H1 (cell line): ENCODE measurements around the gene VAT1. TPM values are rescaled to one million over a fixed set of nuclear protein-coding genes. Genes with fewer than 3 reads are reported as not detected.
A peak's percentile ranks its signal among the peaks of the same experiment; 100 is the strongest.

Experiments used
- CTCF ChIA-PET: fragments of 300-600 bp; sonication (Branson Sonifier 250); formaldehyde crosslinking; loops from one replicate; lab custom pipeline; 2021; ENCODE audit not compliant: partially characterized antibody; lab: Charles Lee
- POLR2A ChIA-PET: fragments of 300-600 bp; sonication (Branson Sonifier 250); formaldehyde crosslinking; loops from one replicate; lab custom pipeline; 2021; ENCODE audit warnings: inconsistent platforms; ENCODE audit not compliant: partially characterized antibody; lab: Charles Lee
- DNase-seq, 2 experiments: peaks; one replicate each; pipeline versions ENCODE4 v3.0.0 to v3.0.0-alpha.2; 2010 to 2022; ENCODE audit warnings: low spot score in 2 of 2, low read depth in 1 of 2, mixed read lengths in 1 of 2
- FAIRE-seq: peaks from 2 replicates; lab custom pipeline; 2011; peaks lifted over from hg19 to GRCh38; lab: Jason Lieb, UNC
- H2AFZ ChIP-seq: 2 replicates; pipeline ENCODE4 v1.8.1; 2012; ENCODE audit warnings: low read length, inconsistent platforms
- H2AK5ac ChIP-seq: 2 replicates; pipeline ENCODE4 v1.6.1; 2013; ENCODE audit warnings: low read depth, low read length
- H2BK120ac ChIP-seq: replicated peaks from 2 replicates; pipeline ENCODE3; 2013; ENCODE audit warnings: low read depth, low read length, inconsistent platforms
- H2BK12ac ChIP-seq: 2 replicates; pipeline ENCODE4 v1.6.1; 2013; ENCODE audit warnings: low read depth, low read length
- H2BK15ac ChIP-seq: 2 replicates; pipeline ENCODE4 v1.6.1; 2013; ENCODE audit warnings: low read length
- H2BK20ac ChIP-seq: 2 replicates; pipeline ENCODE4 v1.6.1; 2013; ENCODE audit warnings: low read length
- H2BK5ac ChIP-seq: 2 replicates; pipeline ENCODE4 v1.6.1; 2013; ENCODE audit warnings: low read depth, low read length
- H3K14ac ChIP-seq: 2 replicates; pipeline ENCODE4 v1.6.1; 2013; ENCODE audit warnings: inconsistent platforms; ENCODE audit not compliant: insufficient read length
- H3K18ac ChIP-seq: 2 replicates; pipeline ENCODE4 v1.6.1; 2013; ENCODE audit warnings: low read length; ENCODE audit errors: extremely low read depth
- H3K23ac ChIP-seq: 2 replicates; pipeline ENCODE4 v1.6.1; 2013; ENCODE audit warnings: inconsistent platforms; ENCODE audit not compliant: insufficient read length
- H3K23me2 ChIP-seq: 2 replicates; pipeline ENCODE4 v1.6.1; 2013; ENCODE audit warnings: low read depth, low read length
- H3K27ac ChIP-seq: 2 replicates; pipeline ENCODE4 v1.6.1; 2011; ENCODE audit warnings: low read depth, low read length, inconsistent platforms
- H3K27me3 ChIP-seq, 4 experiments: replicated peaks in 1 of 4; 1 replicate in 1 of 4; 2 replicates in 3 of 4; pipeline versions ENCODE4 v1.6.1 to v1.8.1; 2011 to 2013; ENCODE audit warnings: low read length in 3 of 4, mild to moderate bottlenecking in 3 of 4, inconsistent platforms in 2 of 4, mixed read lengths in 2 of 4, moderate library complexity in 1 of 4; ENCODE audit not compliant: control insufficient read depth in 3 of 4, insufficient read depth in 3 of 4; ENCODE audit errors: extremely low read depth in 1 of 4
- H3K36me3 ChIP-seq, 4 experiments: 2 replicates each; pipeline versions ENCODE4 v1.6.1 to v1.8.1; 2011 to 2013; ENCODE audit warnings: mild to moderate bottlenecking in 4 of 4, low read length in 3 of 4, moderate library complexity in 2 of 4, control low read depth in 1 of 4, inconsistent platforms in 1 of 4; ENCODE audit not compliant: insufficient read depth in 4 of 4, control insufficient read depth in 2 of 4
- H3K4ac ChIP-seq: replicated peaks from 2 replicates; pipeline ENCODE3; 2013; ENCODE audit warnings: low read length, low read depth, mixed read lengths, inconsistent platforms; ENCODE audit not compliant: insufficient read length
- H3K4me1 ChIP-seq, 4 experiments: replicated peaks in 1 of 4; 1 replicate in 1 of 4; 2 replicates in 3 of 4; pipeline versions ENCODE4 v1.6.1 to v1.8.1; 2011 to 2013; ENCODE audit warnings: low read length in 3 of 4, inconsistent platforms in 2 of 4, mixed read lengths in 1 of 4; ENCODE audit not compliant: insufficient read depth in 4 of 4, control insufficient read depth in 3 of 4
- H3K4me2 ChIP-seq, 2 experiments: 2 replicates each; pipeline versions ENCODE4 v1.6.1 to v1.8.1; 2011 to 2013; ENCODE audit warnings: low read depth in 2 of 2, low read length in 2 of 2, control low read depth in 1 of 2, inconsistent platforms in 1 of 2, mild to moderate bottlenecking in 1 of 2; ENCODE audit not compliant: insufficient read depth in 1 of 2
- H3K4me3 ChIP-seq, 4 experiments: fragments of 200-600, 300-600 bp in 1 of 4; sonication (generic), shearing (Covaris generic), sonication (Bioruptor Twin) in 1 of 4; 2 replicates each; pipeline versions ENCODE4 v1.5.1 to v1.8.1; 2011 to 2016; ENCODE audit warnings: low read length in 4 of 4, low read depth in 3 of 4, control low read depth in 2 of 4, inconsistent platforms in 2 of 4, mild to moderate bottlenecking in 2 of 4, mixed read lengths in 1 of 4, moderate library complexity in 1 of 4; ENCODE audit not compliant: insufficient read depth in 2 of 4; ENCODE audit errors: extremely low read depth in 1 of 4
- H3K56ac ChIP-seq: replicated peaks from 2 replicates; pipeline ENCODE3; 2013; ENCODE audit warnings: low read depth, mild to moderate bottlenecking, mixed read lengths, low read length, inconsistent platforms; ENCODE audit not compliant: insufficient read length
- H3K79me1 ChIP-seq: 2 replicates; pipeline ENCODE4 v1.6.1; 2013; ENCODE audit warnings: low read depth, low read length, control low read depth
- H3K79me2 ChIP-seq, 2 experiments: 2 replicates each; pipeline versions ENCODE4 v1.6.1 to v1.8.1; 2012 to 2013; ENCODE audit warnings: low read length in 2 of 2, mild to moderate bottlenecking in 2 of 2, inconsistent platforms in 1 of 2; ENCODE audit not compliant: insufficient read depth in 2 of 2, control insufficient read depth in 1 of 2
- H3K9ac ChIP-seq, 4 experiments: replicated peaks in 1 of 4; 1 replicate in 1 of 4; 2 replicates in 3 of 4; pipeline versions ENCODE4 v1.6.1 to v1.8.1; 2011 to 2013; ENCODE audit warnings: low read depth in 3 of 4, low read length in 3 of 4, control low read depth in 2 of 4, mild to moderate bottlenecking in 2 of 4, moderate library complexity in 2 of 4, inconsistent platforms in 1 of 4; ENCODE audit errors: extremely low read depth in 1 of 4
- H3K9me3 ChIP-seq, 2 experiments: 2 replicates each; pipeline versions ENCODE4 v1.6.1 to v1.8.1; 2012 to 2013; ENCODE audit warnings: mild to moderate bottlenecking in 2 of 2, moderate library complexity in 2 of 2, control low read depth in 1 of 2, inconsistent platforms in 1 of 2, low read depth in 1 of 2, low read length in 1 of 2, mixed read lengths in 1 of 2; ENCODE audit not compliant: insufficient read depth in 2 of 2
- H4K20me1 ChIP-seq, 2 experiments: replicated peaks in 1 of 2; 2 replicates each; pipeline versions ENCODE3 to v1.8.1; 2011 to 2013; ENCODE audit warnings: inconsistent platforms in 2 of 2, low read length in 2 of 2, mild to moderate bottlenecking in 1 of 2; ENCODE audit not compliant: insufficient read depth in 2 of 2, control insufficient read depth in 1 of 2
- H4K5ac ChIP-seq: 2 replicates; pipeline ENCODE4 v1.6.1; 2013; ENCODE audit warnings: low read length, low read depth, mixed read lengths, inconsistent platforms; ENCODE audit not compliant: insufficient read length
- H4K8ac ChIP-seq: 2 replicates; pipeline ENCODE4 v1.8.0; 2013; ENCODE audit warnings: mild to moderate bottlenecking, moderate library complexity, low read length, inconsistent platforms; ENCODE audit not compliant: insufficient read depth; ENCODE audit errors: extremely low read depth
- H4K91ac ChIP-seq: replicated peaks from 2 replicates; pipeline ENCODE3; 2013; ENCODE audit warnings: low read length, mixed read lengths, inconsistent platforms; ENCODE audit not compliant: insufficient read length
- ASH2L ChIP-seq: fragments of 200-600, 300-600 bp; sonication (generic); IDR thresholded peaks from one replicate; pipeline ENCODE4 v1.7.1; 2017; ENCODE audit warnings: low read length
- KDM4A ChIP-seq: IDR thresholded peaks from one replicate; pipeline ENCODE4 v1.7.1; 2012; ENCODE audit warnings: low read depth, mild to moderate bottlenecking, moderate library complexity, low read length, inconsistent platforms; ENCODE audit not compliant: severe bottlenecking
- NANOG ChIP-seq: IDR thresholded peaks from 2 replicates; pipeline ENCODE4 v1.6.1; 2011; ENCODE audit warnings: low read length, low read depth, mild to moderate bottlenecking, inconsistent platforms; ENCODE audit not compliant: insufficient read depth, poor library complexity, severe bottlenecking
- TAF1 ChIP-seq: IDR thresholded peaks from 2 replicates; pipeline ENCODE4 v1.6.1; 2011; ENCODE audit warnings: mild to moderate bottlenecking, low read depth, low read length
- WGBS, 2 experiments: shearing (Covaris generic) in 1 of 2; methylation state at CpG; one replicate each; pipeline versions ENCODE4 v1.1.6 to v1.1.7; 2013 to 2015; ENCODE audit warnings: low lambda C conversion rate in 2 of 2, mixed read lengths in 2 of 2, inconsistent platforms in 1 of 2, low coverage in 1 of 2, missing lambda C conversion rate in 1 of 2; ENCODE audit not compliant: insufficient replicate concordance in 2 of 2, insufficient coverage in 1 of 2, insufficient read length in 1 of 2; ENCODE audit errors: extremely low coverage in 1 of 2, missing lambda C conversion rate in 1 of 2; 5-methylcytosine and 5-hydroxymethylcytosine counted together
- polyA plus RNA-seq, 7 experiments: library from polyadenylated mRNA; depleted of rRNA in 3 of 7; stranded (reverse) in 5 of 7; unstranded in 2 of 7; fragments of >200 nt in 5 of 7; fragments of 200-250 nt in 2 of 7; gene quantifications; 1 replicate in 5 of 7; 2 replicates in 1 of 7; 4 replicates in 1 of 7; pipeline versions ENCODE4 v1.2.1 to v1.2.3, GENCODE V29; 2011 to 2013; ENCODE audit warnings: missing spikeins in 2 of 7, mixed read lengths in 2 of 7
- total RNA-seq: library from RNA; stranded (reverse); fragmentation: NEBNext Ultra II Directional; extraction: Animal tissue kit (Norgen Biotek cat#: 25700); gene quantifications from 2 replicates; pipeline ENCODE4 v1.2.1, GENCODE V29; 2021

The VAT1 gene
- total and polyA plus RNA-seq, 2 of the 8 experiments (the other 6 are each of a cell fraction or from before 2014, with no cell fraction given), result 200 to 295 TPM

- Histone ChIP-seq H3K79me1 (no peaks in the 10 kb centered on the region; the same call in 1 of the 2 replicates), H3K4me2 (peak overlapping the region; percentile 64 to 69), H3K4ac (no peak overlapping the region), H3K23me2 (peaks cover 5% of the 10 kb centered on the region; the same call in 1 of the 2 replicates), H2AK5ac (0 out of 2 replicates have a peak overlapping the region, but pooled peaks have one; percentile 78), H2BK20ac (no peak overlapping the region), H2AFZ (no peak overlapping the region), H4K91ac (no peak overlapping the region), H3K56ac (no peak overlapping the region), H3K79me2 (peaks cover 0 to 6% of the 10 kb centered on the region in 2 experiments; a peak in 2 of 4 replicates), H3K9ac (no peak overlapping the region), H4K8ac (no peak overlapping the region), H3K27ac (no peak overlapping the region), H2BK12ac (no peak overlapping the region; the same call in 1 of the 2 replicates), H3K4me3 (no peak overlapping the region), H3K27me3 (no peaks in the 10 kb centered on the region), H3K4me1 (peaks cover 14 to 22% (median 15%) of the 10 kb centered on the region in 4 experiments), H2BK120ac (no peak overlapping the region), H4K20me1 (no peaks in the 10 kb centered on the region), H3K14ac (no peak overlapping the region), H3K23ac (no peak overlapping the region), H2BK5ac (no peak overlapping the region), H3K36me3 (peaks cover 0 to 22% (median 4%) of the 10 kb centered on the region in 4 experiments; a peak in 2 of 8 replicates), H2BK15ac (no peak overlapping the region), H3K9me3 (no peaks in the 10 kb centered on the region), H4K5ac (no peak overlapping the region), H3K18ac (no peak overlapping the region)
- DNase-seq (no peak), FAIRE-seq (no peak)
- POLR2A ChIA-PET, result interaction anchor here (10.8 kb wide), 1 partner anchor 14 kb away, joined by 61 read pairs; no protein-coding TSS in a partner anchor
- TF ChIP-seq ASH2L, result no peak
- no peak for TF ChIP-seq TAF1
- no peak for TF ChIP-seq NANOG
- TF ChIP-seq KDM4A, result peak; percentile 6
- WGBS, 2 experiments, result 95% methylated on average over 5 of the region's 5 CpGs; no CpG with 5 or more reads in 1 of the 2 experiments
- CTCF ChIA-PET, result interaction anchor here (1.3 kb wide), 1 partner anchor 56 kb away, joined by 4 read pairs; no protein-coding TSS in a partner anchor
These were observed 4.4 kb upstream of the VAT1 start for GRCh38 chr17:43026595-43026994.
